GM19372 (cell line): Measurements from ENCODE around the gene VWA2.

Source experiments
- ATAC-seq: cut with Tn5 transposase; IDR thresholded peaks from one replicate; pipeline ENCODE4 v1.9.1; 2021; ENCODE audit warnings: mild to moderate bottlenecking, low read depth, moderate library complexity; ENCODE audit not compliant: unreplicated experiment

The VWA2 gene

GRCh38 chr10:114291076-114291475 lies 52.0 kb downstream of the VWA2 start:
- no peak for ATAC-seq

DNA sequence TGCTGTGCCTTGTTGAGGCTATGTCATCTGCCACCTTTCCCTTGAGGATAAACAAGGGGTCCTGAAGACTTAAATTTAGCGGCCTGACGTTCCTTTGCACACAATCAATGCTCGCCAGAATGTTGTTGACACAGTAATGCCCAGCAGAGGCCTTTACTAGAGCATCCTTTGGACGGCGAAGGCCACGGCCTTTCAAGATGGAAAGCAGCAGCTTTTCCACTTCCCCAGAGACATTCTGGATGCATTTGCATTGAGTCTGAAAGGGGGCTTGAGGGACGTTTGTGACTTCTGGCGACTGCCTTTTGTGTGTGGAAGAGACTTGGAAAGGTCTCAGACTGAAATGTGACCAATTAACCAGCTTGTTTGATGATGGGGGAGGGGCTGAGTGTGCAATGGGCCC lies 52.5 kb downstream of the VWA2 start:
- no peak for ATAC-seq

DNA sequence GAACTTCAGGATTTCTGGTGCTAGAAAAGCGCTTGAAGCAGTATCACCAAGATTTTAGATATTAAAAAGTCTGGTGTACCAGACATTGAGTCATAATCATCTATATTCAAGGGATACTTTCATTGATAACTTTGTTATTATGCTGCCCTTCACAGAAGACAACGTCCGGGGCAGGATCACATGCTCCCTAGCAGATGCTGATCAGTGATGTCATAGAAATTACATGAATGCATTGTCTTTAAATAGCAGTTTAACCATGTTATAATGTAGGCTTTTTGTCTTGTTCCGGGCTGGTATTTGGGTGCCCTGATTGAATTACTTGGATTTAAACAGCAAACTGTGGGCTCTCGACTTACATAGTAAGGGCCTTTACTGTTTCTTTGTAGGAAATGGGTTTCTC lies 54.0 kb downstream of the VWA2 start:
- ATAC-seq, result no peak

DNA sequence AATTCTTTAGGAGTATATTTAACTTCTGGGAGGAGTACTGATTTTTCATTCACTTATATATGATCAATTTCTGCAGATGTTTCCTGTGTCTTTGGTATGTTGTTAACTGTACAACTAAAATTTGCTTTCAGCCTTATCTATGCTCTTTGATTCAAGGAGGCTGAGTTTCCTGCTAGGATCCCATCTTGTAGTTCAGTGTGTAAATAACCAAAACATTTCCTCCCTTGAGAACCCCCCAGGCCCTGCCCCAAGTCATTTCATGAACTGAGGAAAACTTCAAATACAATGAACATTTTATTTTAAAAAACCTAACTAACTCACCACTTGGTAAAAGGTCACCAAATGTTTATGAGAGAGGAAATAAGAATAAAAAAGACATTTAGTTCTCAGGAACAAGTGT lies 55.5 kb downstream of the VWA2 start:
- ATAC-seq, result no peak

DNA sequence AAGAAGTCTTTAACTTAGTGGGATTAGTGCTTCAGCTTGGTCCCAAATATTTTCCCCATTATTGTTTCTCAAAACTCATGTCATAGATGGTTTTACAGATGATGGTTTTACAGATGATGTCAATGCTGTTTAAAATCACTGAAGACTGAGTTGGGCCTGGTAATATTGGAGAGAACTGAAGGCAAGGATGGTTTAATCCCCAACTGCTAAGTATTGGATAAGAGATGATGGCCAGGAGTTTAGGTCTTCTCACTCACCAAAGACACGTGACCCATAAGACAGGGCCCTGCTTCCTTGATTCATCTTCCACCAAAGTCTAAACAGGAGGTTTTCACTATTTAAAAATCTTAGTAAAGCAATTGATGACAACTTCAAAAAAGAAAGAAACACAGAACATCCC lies 56.3 kb downstream of the VWA2 start:
- ATAC-seq, result no peak

GRCh38 chr10:114297136-114297705 lies 58.2 kb downstream of the VWA2 start:
- ATAC-seq, result no peak

GRCh38 chr10:114300036-114300645 lies 61.1 kb downstream of the VWA2 start:
- ATAC-seq, result no peak

GRCh38 chr10:114301177-114301576 lies 62.1 kb downstream of the VWA2 start:
- ATAC-seq, result no peak

GRCh38 chr10:114301951-114302710 lies 63.1 kb downstream of the VWA2 start:
- ATAC-seq, result no peak

GRCh38 chr10:114303556-114303955 lies 64.5 kb downstream of the VWA2 start:
- peak; percentile 4 for ATAC-seq

DNA sequence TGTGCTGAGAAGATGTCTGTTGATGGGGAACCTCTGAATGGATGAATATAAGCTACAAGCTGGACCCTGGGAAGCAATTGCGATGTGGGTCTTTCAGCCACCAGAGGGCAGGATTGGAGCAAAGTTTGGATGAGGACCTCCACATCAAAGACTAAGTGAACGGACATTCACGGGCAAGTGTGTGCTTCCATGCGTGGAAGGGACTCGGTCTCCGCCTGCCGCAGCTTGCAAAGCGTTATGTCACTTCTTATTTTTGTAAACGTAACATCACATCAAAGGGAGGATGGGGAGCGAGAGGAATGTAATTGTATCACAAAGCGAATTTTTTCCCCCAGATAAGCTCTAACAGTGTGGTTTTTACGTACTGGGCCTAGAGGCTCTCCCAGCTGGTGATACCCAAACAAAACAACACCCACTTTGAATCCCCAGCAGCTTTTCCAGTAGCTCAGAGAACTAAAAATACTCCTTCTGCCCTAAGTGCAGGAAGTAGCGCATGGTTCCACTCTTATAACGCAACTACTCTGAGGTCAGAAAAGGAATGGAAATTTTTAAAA lies 65.0 kb downstream of the VWA2 start:
- ATAC-seq, result peak; percentile 83

GRCh38 chr10:114304571-114305421 lies 65.7 kb downstream of the VWA2 start:
- peak; percentile 63 for ATAC-seq

GRCh38 chr10:114305521-114305925 lies 66.5 kb downstream of the VWA2 start:
- ATAC-seq, result no peak

DNA sequence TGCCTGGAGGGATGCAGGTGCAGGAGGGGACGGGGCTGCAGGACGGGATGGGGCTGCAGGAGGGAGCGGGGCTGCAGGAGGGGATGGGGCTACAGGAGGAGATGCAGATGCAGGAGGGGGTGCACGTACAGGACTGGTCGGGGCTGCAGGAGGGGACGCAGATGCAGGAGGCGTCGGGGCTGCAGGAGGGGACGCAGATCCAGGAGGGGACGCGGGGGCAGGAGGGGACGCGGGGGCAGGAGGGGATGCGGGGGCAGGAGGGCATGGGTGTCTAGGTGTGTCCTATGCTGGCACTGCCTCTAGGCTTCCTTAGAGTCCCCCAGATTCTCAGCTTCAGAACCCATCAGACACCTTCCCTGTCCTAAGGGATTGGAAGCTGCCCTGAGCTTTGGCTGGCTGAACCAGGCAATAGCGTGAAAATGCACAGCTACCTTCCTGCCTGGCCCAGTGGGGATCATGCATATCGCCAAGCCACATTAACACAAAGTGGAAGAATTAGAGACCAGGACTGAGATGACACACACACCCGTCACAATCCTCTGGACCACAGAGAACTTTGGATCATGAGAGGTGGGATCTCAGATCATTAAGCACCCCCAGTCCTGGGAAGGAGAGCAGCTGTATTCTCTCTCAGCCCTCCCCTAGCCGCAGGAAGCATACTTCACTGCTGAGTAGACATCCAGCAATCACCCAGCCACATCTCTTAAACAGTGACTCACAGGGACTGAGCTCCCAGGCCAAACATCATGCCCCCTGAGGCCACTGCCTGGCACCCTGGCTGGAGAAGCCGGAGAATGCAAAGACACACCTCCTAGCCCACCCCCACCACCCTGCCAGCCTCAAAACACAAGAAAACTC lies 67.3 kb downstream of the VWA2 start:
- ATAC-seq, result no peak

DNA sequence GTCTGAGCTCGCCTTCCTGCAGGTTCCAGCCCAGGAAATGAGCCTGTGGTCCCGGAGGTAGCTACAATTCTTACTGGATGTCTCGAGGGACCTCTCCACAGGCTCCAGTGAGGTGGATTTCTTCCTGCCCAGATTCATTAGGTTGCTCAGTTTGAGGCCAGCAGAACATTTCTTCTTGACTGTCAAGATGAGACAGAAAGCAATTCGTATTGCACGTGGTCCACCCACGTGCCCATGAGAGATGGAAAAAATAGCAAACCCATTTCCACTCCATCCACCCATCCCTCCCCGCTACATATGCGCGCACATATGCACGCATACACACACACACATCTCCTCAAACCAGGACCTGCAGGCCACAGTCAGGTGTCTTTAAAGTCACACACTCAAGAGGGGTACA lies 68.7 kb downstream of the VWA2 start:
- no peak for ATAC-seq

DNA sequence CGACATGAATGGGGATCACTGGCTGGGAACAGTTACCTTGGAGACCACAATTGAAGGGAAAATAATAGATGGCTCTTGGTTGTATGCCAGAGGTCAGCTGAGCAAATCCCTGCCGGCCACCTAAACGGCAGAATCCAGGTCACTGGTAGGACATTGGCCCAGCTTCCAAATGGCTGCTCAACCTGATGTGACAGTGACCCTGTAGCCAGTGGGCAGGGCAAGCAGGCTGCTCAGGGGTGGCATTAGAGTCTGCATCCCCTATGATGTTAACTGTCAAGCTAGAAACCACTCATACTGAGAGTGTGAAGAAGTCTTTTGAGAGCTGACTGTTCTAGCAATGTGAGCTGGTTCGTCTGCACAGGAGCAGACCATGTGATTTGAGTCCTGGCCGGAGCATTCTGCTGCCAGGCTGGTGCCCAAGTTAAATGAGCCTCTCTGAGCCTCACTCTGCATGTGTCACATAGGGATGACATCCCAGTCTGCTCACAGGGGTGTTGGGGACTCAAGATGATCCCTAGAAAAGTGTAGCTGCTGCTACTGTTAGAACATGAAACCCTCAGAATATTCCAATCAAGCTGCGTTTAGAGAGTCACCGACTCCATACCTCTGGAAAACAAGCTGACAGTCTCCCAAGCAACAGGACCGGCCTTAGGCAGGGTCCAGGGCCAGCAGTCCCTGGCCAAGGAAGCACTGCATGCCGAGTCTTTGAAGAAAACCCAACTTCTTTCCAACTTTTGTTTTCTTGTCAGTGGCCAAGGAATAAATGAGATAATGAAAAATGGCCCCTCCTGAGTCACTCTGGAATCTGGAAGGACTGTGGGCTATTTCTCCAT lies 69.7 kb downstream of the VWA2 start:
- no peak for ATAC-seq

DNA sequence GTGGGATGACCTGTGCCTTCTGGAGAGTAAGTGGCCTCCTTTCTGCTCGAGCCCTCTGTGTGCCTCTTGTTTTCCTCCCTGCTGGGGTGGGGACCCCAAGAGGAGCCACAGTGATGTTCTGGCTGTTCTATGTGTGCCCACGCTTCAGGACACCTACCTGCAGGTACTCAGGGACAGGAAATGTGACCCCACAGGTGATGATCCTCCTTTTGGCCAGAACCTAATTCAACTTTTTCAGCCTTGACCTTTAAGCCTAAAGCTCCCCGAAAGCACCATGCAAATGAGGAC lies 70.3 kb downstream of the VWA2 start:
- no peak for ATAC-seq

GRCh38 chr10:114310346-114310745 lies 71.3 kb downstream of the VWA2 start:
- no peak for ATAC-seq

GRCh38 chr10:114311023-114311422 lies 72.0 kb downstream of the VWA2 start:
- no peak for ATAC-seq
